Thyroid gland (tissue), 4 donors: Measurements from ENCODE around the gene IRAG1. TPM values are rescaled to one million over a fixed set of nuclear protein-coding genes. Genes with fewer than 3 reads are reported as not detected.

Experiments
- DNase-seq, 2 donors: peaks; one replicate each; pipeline ENCODE4 v3.0.0-alpha.2; 2019
- H3K27ac ChIP-seq, 3 donors: fragments of 200-600 bp; sonication (generic); 1 replicate in 2 of 3; 2 replicates in 1 of 3; pipeline ENCODE4 v1.5.1; 2016 to 2019; ENCODE audit warnings: mild to moderate bottlenecking in 1 of 3, moderate library complexity in 1 of 3
- H3K27me3 ChIP-seq: fragments of 200-600 bp; sonication (generic); one replicate; pipeline ENCODE4 v1.5.1; 2019
- H3K36me3 ChIP-seq, 2 donors: fragments of 200-600 bp; sonication (generic); one replicate each; pipeline ENCODE4 v1.5.1; 2016 to 2019
- H3K4me1 ChIP-seq, 2 donors: fragments of 200-600 bp; sonication (generic); one replicate each; pipeline ENCODE4 v1.5.1; 2017 to 2019
- H3K4me3 ChIP-seq, 3 donors: fragments of 200-600 bp; sonication (generic); replicated peaks in 1 of 3; 1 replicate in 2 of 3; 2 replicates in 1 of 3; pipeline ENCODE4 v1.5.1; 2016; ENCODE audit warnings: mild to moderate bottlenecking in 1 of 3
- H3K9me3 ChIP-seq: fragments of 200-600 bp; sonication (generic); one replicate; pipeline ENCODE4 v1.5.1; 2017
- POLR2A ChIP-seq, 2 donors: fragments of 450-650 bp; IDR thresholded peaks; one replicate each; pipeline ENCODE4 v1.6.1; 2017; ENCODE audit warnings: antibody characterized with exemption in 2 of 2, mild to moderate bottlenecking in 2 of 2, moderate library complexity in 1 of 2
- WGBS, 2 donors: methylation state at CpG; one replicate each; pipeline ENCODE4 v1.1.5; 2017; 5-methylcytosine and 5-hydroxymethylcytosine counted together
- intact Hi-C: fragments of 100-400 bp; cut with DNase I; formaldehyde crosslinking; loops from one replicate; pipeline ENCODE4 v1.15.1; 2023
- total RNA-seq, 4 donors: library from RNA; depleted of rRNA; stranded (reverse); fragments of >200 nt; gene quantifications; one replicate each; pipeline ENCODE4 v1.2.3, GENCODE V29; 2016
- TF ChIP-seq, protein P1 (sequence below), 6 experiments: fragments of 200-600 bp in 3 of 6; fragments of 450-650 bp in 3 of 6; sonication (generic) in 3 of 6; IDR thresholded peaks; one replicate each; pipeline ENCODE4 v1.5.1; 2016 to 2019; ENCODE audit warnings: antibody characterized with exemption in 6 of 6, mild to moderate bottlenecking in 2 of 6, inconsistent platforms in 1 of 6, moderate library complexity in 1 of 6

IRAG1 gene, protein sequence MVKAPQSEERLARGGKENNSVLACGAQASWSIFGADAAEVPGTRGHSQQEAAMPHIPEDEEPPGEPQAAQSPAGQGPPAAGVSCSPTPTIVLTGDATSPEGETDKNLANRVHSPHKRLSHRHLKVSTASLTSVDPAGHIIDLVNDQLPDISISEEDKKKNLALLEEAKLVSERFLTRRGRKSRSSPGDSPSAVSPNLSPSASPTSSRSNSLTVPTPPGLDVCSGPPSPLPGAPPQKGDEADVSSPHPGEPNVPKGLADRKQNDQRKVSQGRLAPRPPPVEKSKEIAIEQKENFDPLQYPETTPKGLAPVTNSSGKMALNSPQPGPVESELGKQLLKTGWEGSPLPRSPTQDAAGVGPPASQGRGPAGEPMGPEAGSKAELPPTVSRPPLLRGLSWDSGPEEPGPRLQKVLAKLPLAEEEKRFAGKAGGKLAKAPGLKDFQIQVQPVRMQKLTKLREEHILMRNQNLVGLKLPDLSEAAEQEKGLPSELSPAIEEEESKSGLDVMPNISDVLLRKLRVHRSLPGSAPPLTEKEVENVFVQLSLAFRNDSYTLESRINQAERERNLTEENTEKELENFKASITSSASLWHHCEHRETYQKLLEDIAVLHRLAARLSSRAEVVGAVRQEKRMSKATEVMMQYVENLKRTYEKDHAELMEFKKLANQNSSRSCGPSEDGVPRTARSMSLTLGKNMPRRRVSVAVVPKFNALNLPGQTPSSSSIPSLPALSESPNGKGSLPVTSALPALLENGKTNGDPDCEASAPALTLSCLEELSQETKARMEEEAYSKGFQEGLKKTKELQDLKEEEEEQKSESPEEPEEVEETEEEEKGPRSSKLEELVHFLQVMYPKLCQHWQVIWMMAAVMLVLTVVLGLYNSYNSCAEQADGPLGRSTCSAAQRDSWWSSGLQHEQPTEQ
- 10 to 100 TPM in 1 of 4 donors, 1 to 10 TPM in 3; 3.2 to 14.4 (median 5.8) TPM for total RNA-seq

DNA sequence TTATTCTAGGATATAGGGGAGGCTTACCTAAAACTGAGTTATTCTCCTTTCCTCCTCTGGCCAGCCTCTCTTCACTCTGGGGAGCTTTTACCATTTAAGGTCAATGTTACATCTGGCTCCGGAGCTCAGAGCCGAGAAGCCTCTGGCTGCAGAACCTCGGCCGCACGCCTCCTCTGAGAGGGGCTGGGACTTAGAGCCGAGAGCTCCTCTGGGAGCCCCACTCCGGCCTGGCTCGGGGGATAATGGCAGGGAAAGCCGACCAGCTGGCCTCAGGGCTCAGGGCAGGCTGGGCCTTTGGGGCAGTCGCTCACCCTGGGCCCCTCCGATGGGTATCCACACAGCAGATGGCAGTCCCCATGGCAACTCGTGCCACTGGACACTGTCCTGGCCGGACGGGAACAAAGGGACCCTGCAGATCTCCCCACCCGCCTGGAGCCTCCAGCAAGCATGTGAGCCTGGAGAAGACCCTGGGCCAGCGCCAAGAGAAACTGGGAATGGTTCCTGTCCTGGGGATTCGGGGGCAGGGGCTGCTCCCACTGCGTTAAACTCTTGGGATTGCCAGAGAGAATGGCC lies at the start of gene IRAG1:
TSS of gene IRAG1 (minus strand) at position 247 of the 573 bp plus-strand sequence. CDS start at position 94, 153 bp downstream.
- DNase-seq: no peak
- TF ChIP-seq, protein P1, sequence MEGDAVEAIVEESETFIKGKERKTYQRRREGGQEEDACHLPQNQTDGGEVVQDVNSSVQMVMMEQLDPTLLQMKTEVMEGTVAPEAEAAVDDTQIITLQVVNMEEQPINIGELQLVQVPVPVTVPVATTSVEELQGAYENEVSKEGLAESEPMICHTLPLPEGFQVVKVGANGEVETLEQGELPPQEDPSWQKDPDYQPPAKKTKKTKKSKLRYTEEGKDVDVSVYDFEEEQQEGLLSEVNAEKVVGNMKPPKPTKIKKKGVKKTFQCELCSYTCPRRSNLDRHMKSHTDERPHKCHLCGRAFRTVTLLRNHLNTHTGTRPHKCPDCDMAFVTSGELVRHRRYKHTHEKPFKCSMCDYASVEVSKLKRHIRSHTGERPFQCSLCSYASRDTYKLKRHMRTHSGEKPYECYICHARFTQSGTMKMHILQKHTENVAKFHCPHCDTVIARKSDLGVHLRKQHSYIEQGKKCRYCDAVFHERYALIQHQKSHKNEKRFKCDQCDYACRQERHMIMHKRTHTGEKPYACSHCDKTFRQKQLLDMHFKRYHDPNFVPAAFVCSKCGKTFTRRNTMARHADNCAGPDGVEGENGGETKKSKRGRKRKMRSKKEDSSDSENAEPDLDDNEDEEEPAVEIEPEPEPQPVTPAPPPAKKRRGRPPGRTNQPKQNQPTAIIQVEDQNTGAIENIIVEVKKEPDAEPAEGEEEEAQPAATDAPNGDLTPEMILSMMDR (IDR thresholded peaks at IDR 0.05): no peak
- TF ChIP-seq POLR2A (IDR thresholded peaks at IDR 0.05): no peak
- H3K27ac ChIP-seq: peak within 1 kb of the TSS in 2 of 3 donors; percentile 19 to 56
- no peaks in the 10 kb centered on the region for H3K27me3 ChIP-seq
- peak within 1 kb of the TSS in 1 of 3 donors; percentile 2 for H3K4me3 ChIP-seq
- no peaks in the 10 kb centered on the region for H3K36me3 ChIP-seq
- WGBS, 2 donors: 59 to 69% methylated on average over 7 to 15 of the region's 18 CpGs
- H3K9me3 ChIP-seq: no peaks in the 10 kb centered on the region
- intact Hi-C loops: loop anchor here (10.0 kb wide), 1 partner anchor 59 kb away; no protein-coding TSS in a partner anchor
- no peaks in the 10 kb centered on the region for H3K4me1 ChIP-seq

DNA sequence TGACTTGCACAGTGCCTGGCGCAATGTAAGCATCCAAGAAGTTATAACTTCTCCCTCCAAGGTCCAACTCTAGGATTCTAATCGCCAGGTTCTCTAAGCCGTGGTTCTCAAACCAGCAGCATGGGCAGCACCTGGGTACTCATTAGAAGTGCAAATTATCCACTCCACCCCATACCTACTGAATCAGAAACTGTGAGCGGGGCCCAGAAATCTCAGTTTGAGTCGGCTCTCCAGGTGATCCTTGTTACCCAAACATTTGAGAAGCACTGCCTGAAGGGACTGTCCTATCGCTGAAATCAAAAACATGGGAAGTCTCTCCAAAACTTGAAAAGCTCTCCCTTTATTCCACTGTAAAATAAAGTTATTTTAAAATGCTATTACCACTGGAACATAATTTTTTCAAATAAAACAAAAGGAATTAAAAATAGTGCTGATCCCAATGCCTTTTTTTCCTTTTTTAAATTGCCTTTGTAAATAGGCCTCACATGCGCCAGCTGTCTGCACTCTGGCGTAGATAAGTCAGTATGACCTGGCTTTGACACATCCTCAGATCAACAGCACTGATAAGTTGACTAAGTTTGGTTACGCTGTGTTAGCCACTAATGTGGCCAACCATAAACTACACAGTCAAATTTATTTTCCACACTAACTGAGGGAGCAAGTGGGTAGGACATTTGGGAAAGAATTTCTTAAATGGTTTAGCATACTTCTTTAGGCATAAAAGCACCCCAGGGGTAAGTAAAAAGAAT lies 49.1 kb upstream of the IRAG1 start:
- Histone ChIP-seq H3K4me3 (no peak overlapping the region), H3K36me3 (no peaks in the 10 kb centered on the region), H3K27ac (no peak overlapping the region), H3K4me1 (no peaks in the 10 kb centered on the region), H3K27me3 (no peaks in the 10 kb centered on the region), H3K9me3 (no peaks in the 10 kb centered on the region)
- 74 to 84% methylated on average over 9 of the region's 9 CpGs for WGBS, 2 donors
- intact Hi-C loops: no loop called here
- TF ChIP-seq, protein P1 (IDR thresholded peaks at IDR 0.05): no peak
- no peak for TF ChIP-seq POLR2A (IDR thresholded peaks at IDR 0.05)
- DNase-seq: no peak

DNA sequence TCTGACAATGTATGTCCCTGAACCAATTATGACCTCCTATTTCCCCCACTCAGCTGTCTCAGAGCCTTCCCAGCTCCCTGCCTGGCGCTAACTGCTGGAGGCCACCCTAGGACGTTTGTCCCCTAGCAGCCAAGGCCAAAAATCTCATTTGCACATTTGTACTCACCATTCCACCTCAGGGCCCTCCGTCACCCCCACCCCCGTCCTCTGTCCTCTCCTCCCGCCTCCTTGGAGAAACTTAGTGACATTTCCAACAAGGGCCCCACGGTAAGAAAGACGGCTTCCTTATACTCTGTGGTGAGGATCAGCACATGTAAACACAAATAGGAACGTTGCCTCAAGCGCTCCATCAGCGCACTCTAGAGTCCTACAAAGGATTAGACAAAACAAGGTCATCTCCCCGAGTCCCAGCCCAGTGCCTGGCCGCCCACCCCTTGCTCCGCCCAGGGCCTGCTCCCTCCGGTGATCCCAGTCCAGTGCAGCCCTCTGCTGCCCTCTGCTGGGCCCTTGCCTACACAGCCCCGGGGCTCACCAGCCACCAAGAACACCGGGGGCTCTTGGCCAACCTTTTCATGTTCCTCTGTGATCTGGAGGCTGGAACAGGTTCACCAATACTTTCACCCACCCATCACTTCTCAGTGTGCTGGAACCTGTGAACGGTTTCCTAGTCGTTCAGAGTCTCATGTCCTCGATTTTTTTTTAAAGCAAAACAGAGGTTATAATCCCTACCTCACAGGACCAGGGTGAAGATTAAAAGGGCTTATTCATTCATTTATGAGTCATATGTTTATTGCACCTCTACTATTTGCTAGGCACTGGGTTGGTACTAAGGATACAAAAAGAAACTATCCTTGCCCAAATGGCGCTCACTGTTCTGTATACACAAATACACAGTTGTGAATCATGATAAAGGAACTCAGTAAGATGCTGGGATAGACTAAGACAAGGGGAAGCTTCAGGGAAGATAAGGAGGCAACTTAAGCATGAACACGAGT lies 42.2 kb upstream of the IRAG1 start:
- Histone ChIP-seq H3K4me3 (no peak overlapping the region), H3K36me3 (no peaks in the 10 kb centered on the region), H3K4me1 (peaks cover 0 to 2% of the 10 kb centered on the region in 2 donors), H3K9me3 (no peaks in the 10 kb centered on the region), H3K27ac (no peak overlapping the region), H3K27me3 (no peaks in the 10 kb centered on the region)
- DNase-seq: peak; percentile 93 to 94
- WGBS, 2 donors: 12% methylated on average over 17 to 20 of the region's 21 CpGs
- intact Hi-C loops: loop anchor here (5.0 to 10.0 kb wide), 3 partner anchors 108 to 328 kb away; no protein-coding TSS in a partner anchor
- TF ChIP-seq, protein P1 (IDR thresholded peaks at IDR 0.05): peak; percentile 95 to 99 (median 98)
- no peak for TF ChIP-seq POLR2A (IDR thresholded peaks at IDR 0.05)
